SK-N-MC (cell line): ENCODE measurements around the gene DNAJC15.

ENCODE experiments used
- DNase-seq: peaks from one replicate; pipeline ENCODE4 v3.0.0-alpha.2; 2011; ENCODE audit warnings: low read depth, low spot score
- H3K27ac ChIP-seq: fragments of 200-600 bp; sonication (generic); 2 replicates; pipeline ENCODE4 v1.5.1; 2016; ENCODE audit warnings: mixed run types
- H3K36me3 ChIP-seq: fragments of 200-600 bp; sonication (generic); 2 replicates; pipeline ENCODE4 v1.6.1; 2017; ENCODE audit warnings: antibody characterized with exemption, low read length, mixed read lengths; ENCODE audit not compliant: insufficient read depth
- H3K4me3 ChIP-seq: fragments of 200-600 bp; sonication (generic); 2 replicates; pipeline ENCODE4 v1.5.1; 2016
- H3K9ac ChIP-seq: fragments of 200-600 bp; sonication (generic); 2 replicates; pipeline ENCODE4 v1.8.0; 2017; ENCODE audit warnings: mixed run types, mixed read lengths; ENCODE audit not compliant: insufficient read length
- H3K9me3 ChIP-seq: fragments of 200-600 bp; sonication (generic); 2 replicates; pipeline ENCODE4 v1.6.1; 2017; ENCODE audit warnings: low read depth, mild to moderate bottlenecking, antibody characterized with exemption, low read length, moderate library complexity, mixed read lengths
- EZH2 ChIP-seq: fragments of 200-600 bp; sonication (generic); IDR thresholded peaks from one replicate; pipeline ENCODE4 v1.6.1; 2017; ENCODE audit warnings: antibody characterized with exemption
- FOXP2 ChIP-seq: optimal IDR thresholded peaks from 2 replicates; pipeline ENCODE3; 2011; ENCODE audit warnings: mild to moderate bottlenecking, moderate library complexity; ENCODE audit not compliant: insufficient read depth; ENCODE audit errors: extremely low read length, control extremely low read depth
- POLR2AphosphoS5 ChIP-seq: IDR thresholded peaks from 2 replicates; pipeline ENCODE4 v1.6.1; 2012; ENCODE audit warnings: mild to moderate bottlenecking, low read depth, low read length, borderline replicate concordance

Gene DNAJC15

DNA sequence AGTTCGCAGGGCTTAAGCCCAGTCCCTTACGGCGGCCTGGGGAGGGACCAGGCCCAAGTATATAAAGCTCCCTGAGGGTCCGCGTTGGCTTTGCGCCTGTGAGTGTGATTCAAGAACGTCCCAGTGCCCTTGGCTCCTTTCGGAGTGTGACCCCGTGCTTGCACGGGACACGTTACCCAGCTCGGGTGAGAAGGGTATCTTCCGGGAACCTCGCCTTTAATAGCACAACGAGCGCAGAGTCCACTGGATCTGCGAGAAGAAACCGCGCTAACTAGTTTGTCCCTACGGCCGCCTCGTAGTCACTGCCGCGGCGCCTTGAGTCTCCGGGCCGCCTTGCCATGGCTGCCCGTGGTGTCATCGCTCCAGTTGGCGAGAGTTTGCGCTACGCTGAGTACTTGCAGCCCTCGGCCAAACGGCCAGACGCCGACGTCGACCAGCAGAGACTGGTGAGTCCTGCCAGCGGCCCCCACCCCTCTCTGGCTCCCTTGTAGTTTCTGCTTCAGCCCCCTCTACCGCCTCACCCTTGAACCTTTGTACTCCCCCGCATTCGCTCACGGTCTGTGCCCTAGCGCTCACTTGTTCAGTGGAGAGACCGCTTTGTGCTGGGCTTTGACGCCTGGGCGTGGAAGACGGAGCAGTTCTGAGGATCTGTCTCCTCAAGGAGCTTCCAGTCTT is at the start of gene DNAJC15:
DNAJC15 (plus strand) TSS at position 298 of the 675 bp plus-strand sequence; CDS start at position 339, 41 bp downstream.
- no peak for DNase-seq
- Histone ChIP-seq H3K36me3 (no peaks in the 10 kb centered on the region), H3K9ac (no peak within 1 kb of the TSS), H3K9me3 (no peaks in the 10 kb centered on the region), H3K4me3 (no peak within 1 kb of the TSS), H3K27ac (no peak within 1 kb of the TSS)
- TF ChIP-seq POLR2AphosphoS5 (no peak), EZH2 (no peak), FOXP2 (no peak)

DNA sequence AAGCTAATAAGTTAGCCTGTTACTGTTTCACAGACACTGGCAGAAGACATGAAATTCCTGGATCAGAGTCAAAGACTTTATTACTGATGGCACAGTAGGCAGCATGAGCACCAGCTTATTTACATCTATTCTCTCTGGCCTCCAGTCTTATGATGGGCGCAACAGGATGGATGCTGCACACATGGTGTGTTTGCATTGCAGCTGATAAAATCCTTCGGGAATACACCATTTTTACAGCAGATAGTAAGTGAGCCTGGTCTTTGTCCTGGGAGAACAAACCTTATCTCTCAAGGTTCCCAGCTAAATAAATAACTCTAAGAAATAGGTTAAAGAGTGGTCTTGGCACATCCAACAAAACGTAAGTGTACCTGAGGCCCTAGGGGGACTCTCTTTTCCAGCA is 47.3 kb upstream of the DNAJC15 start:
- no peaks in the 10 kb centered on the region for H3K36me3 ChIP-seq
- H3K9me3 ChIP-seq: no peaks in the 10 kb centered on the region
- no peak overlapping the region for H3K9ac ChIP-seq
- no peak overlapping the region for H3K4me3 ChIP-seq
- no peak for DNase-seq
- TF ChIP-seq FOXP2: no peak
- no peak for TF ChIP-seq POLR2AphosphoS5
- no peak for TF ChIP-seq EZH2
- H3K27ac ChIP-seq: no peak overlapping the region

DNA sequence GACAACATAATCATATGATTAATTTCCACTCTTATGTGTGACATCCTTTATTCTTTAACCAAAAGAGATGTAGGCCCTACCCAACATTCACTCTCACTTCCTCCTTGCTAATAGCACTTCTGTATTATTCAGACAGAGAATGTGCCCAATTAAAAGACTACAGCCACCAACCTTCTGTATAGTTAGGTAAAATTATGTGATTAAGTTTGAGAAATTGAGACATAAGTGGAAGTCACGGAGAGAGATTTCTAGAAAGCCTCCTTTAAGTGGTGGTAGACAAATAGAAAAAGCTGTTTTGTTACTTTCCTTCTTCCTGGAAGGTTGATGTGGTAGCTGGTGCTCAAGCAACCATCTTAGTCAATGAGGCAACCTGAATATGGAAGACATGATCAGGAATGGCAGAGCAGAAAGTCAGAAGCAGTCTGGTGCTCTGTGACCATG is 46.1 kb upstream of the DNAJC15 start:
- H3K27ac ChIP-seq: no peak overlapping the region
- H3K9me3 ChIP-seq: no peaks in the 10 kb centered on the region
- H3K36me3 ChIP-seq: no peaks in the 10 kb centered on the region
- TF ChIP-seq EZH2 (no peak), FOXP2 (no peak), POLR2AphosphoS5 (no peak)
- DNase-seq: no peak
- no peak overlapping the region for H3K9ac ChIP-seq
- H3K4me3 ChIP-seq: no peak overlapping the region

DNA sequence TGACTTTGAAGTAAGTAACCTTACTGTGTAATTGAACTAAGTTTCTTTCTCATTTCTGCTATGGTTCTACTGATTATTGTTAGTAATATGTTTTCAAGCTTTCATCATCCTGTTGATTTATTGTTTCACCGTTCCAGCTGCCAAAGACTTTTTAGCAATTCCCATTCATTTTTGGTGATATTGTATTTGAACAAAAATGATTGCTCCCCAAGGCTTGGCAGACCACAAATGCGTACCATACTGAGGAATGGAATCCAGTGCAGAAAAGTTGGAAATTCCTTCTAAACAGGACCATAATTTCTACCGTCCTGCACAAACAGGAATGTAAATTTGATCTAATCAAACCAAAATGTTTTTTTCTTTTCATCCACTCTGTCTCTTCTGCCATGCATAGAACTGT is 42.1 kb upstream of the DNAJC15 start:
- H3K4me3 ChIP-seq: no peak overlapping the region
- H3K9me3 ChIP-seq: no peaks in the 10 kb centered on the region
- no peak overlapping the region; the same call in 1 of the 2 replicates for H3K27ac ChIP-seq
- H3K36me3 ChIP-seq: no peaks in the 10 kb centered on the region
- no peak for DNase-seq
- no peak overlapping the region for H3K9ac ChIP-seq
- TF ChIP-seq EZH2: no peak
- no peak for TF ChIP-seq FOXP2
- no peak for TF ChIP-seq POLR2AphosphoS5

DNA sequence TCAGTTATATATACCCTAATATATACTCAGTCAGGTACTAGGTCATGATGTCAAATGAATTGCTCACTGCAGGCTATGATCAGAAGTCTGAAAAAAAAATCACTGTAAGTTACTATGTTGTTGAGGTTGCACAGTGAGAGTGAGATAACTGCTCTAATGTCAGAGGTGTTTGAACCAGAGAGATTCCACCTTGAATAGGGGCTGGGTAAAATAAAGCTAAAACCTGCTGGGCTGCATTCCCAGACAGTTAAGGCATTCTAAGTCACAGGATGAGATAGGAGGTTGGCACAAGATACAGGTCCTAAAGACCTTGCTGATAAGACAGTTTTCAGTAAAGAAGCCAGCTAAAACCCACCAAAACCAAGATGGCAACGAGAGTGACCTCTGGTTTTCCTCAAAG is 41.5 kb upstream of the DNAJC15 start:
- no peak overlapping the region for H3K4me3 ChIP-seq
- no peaks in the 10 kb centered on the region for H3K9me3 ChIP-seq
- no peak overlapping the region for H3K27ac ChIP-seq
- no peaks in the 10 kb centered on the region for H3K36me3 ChIP-seq
- H3K9ac ChIP-seq: no peak overlapping the region
- DNase-seq: no peak
- no peak for TF ChIP-seq FOXP2
- TF ChIP-seq POLR2AphosphoS5: no peak
- TF ChIP-seq EZH2: no peak

DNA sequence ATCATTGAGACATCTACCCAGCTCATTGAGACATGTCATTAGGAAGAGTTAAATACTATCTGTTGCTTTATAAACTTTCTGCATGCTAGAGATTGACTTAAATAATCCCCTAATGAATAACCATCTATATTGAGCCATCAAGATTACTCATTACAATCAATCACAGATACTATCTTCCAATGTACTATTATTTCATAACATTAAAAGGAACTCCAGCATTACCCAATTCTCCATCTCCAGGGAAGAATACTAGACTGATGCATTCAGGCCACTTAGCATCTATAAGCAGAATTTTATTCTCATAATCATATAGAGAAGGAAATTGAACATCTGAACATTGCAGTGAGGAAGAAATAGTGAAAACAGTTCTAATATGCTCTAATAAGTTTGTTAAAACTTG is 39.4 kb upstream of the DNAJC15 start:
- no peak overlapping the region for H3K9ac ChIP-seq
- no peak for DNase-seq
- TF ChIP-seq POLR2AphosphoS5 (no peak), FOXP2 (no peak), EZH2 (no peak)

DNA sequence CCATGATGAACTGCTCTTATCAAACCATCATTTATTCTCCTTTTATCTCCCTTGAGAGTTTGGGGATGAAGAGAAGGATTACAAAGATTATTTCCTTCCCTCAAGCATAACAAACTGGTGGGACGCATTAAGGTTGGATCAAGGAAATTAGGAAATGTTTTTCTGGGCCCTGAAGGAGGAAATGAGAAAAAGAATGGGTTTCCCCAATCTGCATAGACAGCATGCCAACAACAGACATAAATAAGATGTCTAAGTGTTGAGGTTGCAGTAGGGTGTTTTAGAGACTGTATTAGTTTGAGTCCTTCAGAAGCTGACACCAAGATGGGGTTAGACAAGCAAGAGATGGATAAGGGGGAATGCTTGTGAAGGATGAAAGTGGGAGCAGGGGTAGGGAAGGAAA is 38.7 kb upstream of the DNAJC15 start:
- no peaks in the 10 kb centered on the region for H3K9me3 ChIP-seq
- no peak overlapping the region for H3K27ac ChIP-seq
- DNase-seq: no peak
- H3K9ac ChIP-seq: no peak overlapping the region
- H3K4me3 ChIP-seq: no peak overlapping the region
- TF ChIP-seq POLR2AphosphoS5 (no peak), EZH2 (no peak), FOXP2 (no peak)
- H3K36me3 ChIP-seq: no peaks in the 10 kb centered on the region

More for the DNA sequence above, 39.4 kb upstream of the DNAJC15 start:
- Histone ChIP-seq H3K27ac (no peak overlapping the region), H3K36me3 (no peaks in the 10 kb centered on the region), H3K9me3 (no peaks in the 10 kb centered on the region), H3K4me3 (no peak overlapping the region)

DNA sequence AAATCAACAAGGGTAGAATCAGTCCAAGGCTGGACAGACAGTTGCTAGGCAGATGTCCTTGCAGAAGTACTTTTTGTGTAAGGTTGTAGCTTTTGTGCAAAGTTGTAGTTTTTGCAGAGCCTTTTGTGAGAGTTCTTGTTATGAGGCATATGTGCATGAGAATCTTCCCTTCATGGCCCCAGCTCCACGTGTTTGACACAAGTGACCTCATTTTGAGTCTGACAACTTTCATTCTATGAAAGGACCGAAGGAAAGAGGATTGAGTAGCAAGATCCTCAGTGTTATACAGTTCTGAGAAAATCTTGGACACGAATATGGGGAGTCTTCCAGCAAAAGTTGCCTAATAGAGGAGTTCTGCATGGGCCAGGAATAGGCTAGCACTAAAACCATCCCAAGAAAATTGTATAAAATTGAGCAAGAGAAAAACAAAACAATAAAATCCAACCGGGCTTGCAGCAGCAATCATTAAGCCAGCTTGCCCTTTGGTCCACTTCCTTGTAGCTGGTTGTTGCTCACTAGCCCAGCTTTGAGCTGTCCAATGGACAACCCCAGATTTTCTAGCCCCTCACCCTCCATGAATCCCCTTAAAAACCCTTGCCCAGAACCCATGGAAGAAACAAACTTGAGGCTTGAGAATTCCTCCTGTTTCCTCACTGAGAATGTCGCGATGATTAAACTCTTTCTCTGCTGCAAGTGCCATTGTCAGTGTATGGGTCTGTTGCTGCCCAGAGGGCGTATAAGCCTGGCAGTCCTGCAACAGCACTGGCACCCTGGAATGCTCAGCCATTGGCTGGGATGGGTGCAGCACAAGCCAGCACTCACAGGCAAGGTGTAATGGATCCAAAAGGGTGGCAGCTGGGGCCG is 37.8 kb upstream of the DNAJC15 start:
- TF ChIP-seq EZH2 (no peak), FOXP2 (no peak), POLR2AphosphoS5 (no peak)
- no peaks in the 10 kb centered on the region for H3K9me3 ChIP-seq
- DNase-seq: no peak
- H3K4me3 ChIP-seq: no peak overlapping the region
- no peak overlapping the region for H3K27ac ChIP-seq
- no peaks in the 10 kb centered on the region for H3K36me3 ChIP-seq
- H3K9ac ChIP-seq: no peak overlapping the region
